Coronary artery (tissue), 2 donors: ENCODE data around the gene ADAMTS6.
"Not testable (repeated sequence)": the region's sequence is repeated elsewhere in the genome, so short reads cannot be mapped to it uniquely, and the experiment has no call there.

Experiments
- DNase-seq: peaks from one replicate; pipeline ENCODE4 v3.0.0-alpha.2; 2017; ENCODE audit warnings: low spot score
- H3K27ac ChIP-seq, 2 donors: fragments of 200-600 bp; sonication (generic); one replicate each; pipeline ENCODE4 v1.5.1; 2016 to 2019
- H3K4me3 ChIP-seq: fragments of 200-600 bp; sonication (generic); 2 replicates; pipeline ENCODE4 v1.5.1; 2016; ENCODE audit warnings: mild to moderate bottlenecking, moderate library complexity
- TF ChIP-seq, protein P1 (sequence below): fragments of 200-600 bp; sonication (generic); IDR thresholded peaks from one replicate; pipeline ENCODE4 v1.5.1; 2019; ENCODE audit warnings: antibody characterized with exemption

The ADAMTS6 gene

DNA sequence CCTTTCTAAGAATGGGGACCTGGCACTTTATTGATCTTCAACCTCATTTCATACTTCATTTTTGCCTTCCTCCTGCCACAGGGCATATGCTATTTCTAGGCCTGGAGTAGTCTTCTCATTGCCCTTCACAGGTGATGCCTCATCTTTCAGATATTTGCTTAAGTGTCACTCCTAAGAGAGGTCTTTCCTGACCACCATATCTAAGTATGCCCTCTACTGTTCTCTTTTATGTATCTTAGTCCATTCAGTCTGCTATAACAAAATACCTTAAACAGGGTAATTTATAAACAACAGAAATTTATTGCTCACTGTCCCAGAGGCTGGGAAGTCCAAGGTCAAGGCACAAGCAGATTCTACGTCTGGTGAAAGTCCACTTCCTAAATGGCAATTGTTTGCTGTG is 99.1 kb downstream of the ADAMTS6 start:
- H3K4me3 ChIP-seq = no peak overlapping the region

DNA sequence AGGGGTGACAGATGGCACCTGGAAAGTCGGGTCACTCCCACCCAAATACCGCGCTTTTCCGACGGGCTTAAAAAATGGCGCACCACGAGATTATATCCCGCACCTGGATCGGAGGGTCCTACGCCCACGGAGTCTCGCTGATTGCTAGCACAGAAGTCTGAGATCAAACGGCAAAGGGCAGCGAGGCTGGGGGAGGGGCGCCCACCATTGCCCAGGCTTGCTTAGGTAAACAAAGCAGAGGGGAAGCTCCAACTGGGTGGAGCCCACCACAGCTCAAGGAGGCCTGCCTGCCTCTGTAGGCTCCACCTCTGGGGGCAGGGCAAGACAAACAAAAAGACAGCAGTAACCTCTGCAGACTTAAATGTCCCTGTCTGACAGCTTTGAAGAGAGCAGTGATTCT is 111.2 kb downstream of the ADAMTS6 start:
- H3K4me3 ChIP-seq, DNase-seq, H3K27ac ChIP-seq: not testable (repeated sequence)

More for the DNA sequence above, 99.1 kb downstream of the ADAMTS6 start:
- TF ChIP-seq, protein P1, sequence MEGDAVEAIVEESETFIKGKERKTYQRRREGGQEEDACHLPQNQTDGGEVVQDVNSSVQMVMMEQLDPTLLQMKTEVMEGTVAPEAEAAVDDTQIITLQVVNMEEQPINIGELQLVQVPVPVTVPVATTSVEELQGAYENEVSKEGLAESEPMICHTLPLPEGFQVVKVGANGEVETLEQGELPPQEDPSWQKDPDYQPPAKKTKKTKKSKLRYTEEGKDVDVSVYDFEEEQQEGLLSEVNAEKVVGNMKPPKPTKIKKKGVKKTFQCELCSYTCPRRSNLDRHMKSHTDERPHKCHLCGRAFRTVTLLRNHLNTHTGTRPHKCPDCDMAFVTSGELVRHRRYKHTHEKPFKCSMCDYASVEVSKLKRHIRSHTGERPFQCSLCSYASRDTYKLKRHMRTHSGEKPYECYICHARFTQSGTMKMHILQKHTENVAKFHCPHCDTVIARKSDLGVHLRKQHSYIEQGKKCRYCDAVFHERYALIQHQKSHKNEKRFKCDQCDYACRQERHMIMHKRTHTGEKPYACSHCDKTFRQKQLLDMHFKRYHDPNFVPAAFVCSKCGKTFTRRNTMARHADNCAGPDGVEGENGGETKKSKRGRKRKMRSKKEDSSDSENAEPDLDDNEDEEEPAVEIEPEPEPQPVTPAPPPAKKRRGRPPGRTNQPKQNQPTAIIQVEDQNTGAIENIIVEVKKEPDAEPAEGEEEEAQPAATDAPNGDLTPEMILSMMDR = no peak
- H3K27ac ChIP-seq = no peak overlapping the region
- DNase-seq = no peak

DNA sequence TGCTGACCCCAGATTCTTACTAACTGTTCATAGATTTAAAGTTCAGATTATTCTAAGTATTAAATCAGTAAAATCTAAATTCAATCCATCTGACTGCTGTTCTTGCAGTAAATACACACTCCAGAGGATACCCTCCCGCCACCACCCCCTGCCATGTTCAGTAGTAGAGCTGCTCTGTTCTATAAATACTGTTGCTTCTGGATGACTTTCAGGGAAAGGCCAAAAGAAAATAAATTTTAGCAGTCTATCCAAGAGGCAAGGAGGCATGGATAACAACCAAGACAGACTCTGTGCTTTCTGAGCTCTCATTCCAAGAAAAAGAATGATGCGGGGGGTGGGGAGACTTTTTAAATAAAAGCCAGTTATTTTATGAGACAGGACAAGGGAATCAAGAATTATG is 115.1 kb downstream of the ADAMTS6 start:
- H3K4me3 ChIP-seq = no peak overlapping the region
- no peak for DNase-seq
- H3K27ac ChIP-seq = peak overlapping the region; percentile 13 to 51

DNA sequence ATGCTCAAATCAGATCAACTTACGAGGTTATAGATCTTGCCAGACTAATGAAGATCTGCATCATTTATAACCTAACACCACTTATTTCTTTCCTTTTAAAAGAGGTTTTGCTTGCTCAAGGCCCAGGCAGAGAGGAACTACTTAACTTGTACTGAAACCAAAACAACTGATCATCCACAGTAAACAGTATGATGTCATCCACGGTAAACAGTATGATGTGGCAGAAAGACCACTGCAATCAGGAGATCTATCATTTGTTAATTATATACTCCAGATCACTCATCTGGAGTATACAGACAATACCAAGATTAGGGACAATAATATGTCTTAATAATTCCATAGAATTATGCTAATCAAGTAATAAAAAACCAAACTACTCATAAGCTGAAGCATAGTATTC is 116.8 kb downstream of the ADAMTS6 start:
- no peak for DNase-seq
- Histone ChIP-seq H3K4me3 (peak overlapping the region; percentile 57), H3K27ac (peak overlapping the region; percentile 76 to 81)
- TF ChIP-seq, protein P1 = no peak

More for the DNA sequence above, 115.1 kb downstream of the ADAMTS6 start:
- TF ChIP-seq, protein P1 = no peak

DNA sequence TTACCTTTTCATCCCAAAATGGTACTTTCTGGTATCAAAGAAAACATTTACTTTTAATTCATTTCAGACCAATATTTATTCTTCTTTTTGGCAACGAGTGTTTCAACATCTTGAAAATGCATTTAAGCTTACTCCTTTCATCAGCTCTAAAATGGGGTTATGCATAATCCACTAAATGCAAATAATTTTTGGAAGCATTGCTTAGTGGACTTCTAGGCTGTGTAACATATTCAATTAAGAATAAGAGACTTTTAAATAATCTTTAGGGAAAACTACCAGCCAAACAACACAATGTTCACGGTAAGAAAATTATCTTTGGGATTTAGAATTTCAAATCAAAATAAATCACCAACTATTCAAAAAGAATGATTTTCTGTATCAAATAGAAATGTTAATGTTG is 118.2 kb downstream of the ADAMTS6 start:
- DNase-seq = no peak
- TF ChIP-seq, protein P1 = no peak
- Histone ChIP-seq H3K4me3 (no peak overlapping the region), H3K27ac (no peak overlapping the region)

DNA sequence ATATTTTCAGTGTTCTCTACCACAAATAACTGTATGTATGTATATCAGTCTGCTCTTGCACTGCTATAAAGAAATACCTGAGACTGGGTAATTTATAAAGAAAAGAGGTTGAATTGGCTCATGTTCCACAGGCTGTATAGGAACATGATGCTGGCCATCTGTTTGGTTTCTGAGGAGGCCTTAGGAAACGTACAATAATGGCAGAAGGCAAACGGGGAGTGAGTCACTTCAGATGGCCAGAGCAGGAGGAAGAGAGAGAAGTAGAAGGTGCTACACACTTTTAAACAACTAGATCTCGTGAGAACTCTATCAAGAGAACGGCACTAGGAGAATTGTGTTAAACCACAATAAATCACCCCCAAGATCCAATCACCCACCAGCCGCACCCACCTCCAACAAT is 121.7 kb downstream of the ADAMTS6 start:
- TF ChIP-seq, protein P1 = no peak

DNA sequence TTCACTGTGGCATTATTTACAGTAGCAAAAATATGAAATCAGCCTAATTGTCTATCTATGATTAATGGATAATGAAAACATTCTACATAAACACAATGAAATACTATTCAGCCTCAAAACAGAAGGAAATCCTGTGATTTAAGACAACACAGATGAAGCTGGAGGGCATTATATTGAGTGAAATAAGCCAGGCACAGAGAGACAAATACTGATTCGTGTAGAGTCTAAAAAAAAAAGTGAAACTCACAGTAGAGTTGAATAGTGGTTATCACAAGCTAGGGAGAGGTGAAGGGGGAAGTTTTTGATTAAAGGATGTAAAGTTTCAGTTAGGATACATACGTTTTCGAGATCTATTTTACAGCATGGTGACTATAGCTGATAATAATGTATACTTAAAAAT is 122.2 kb downstream of the ADAMTS6 start:
- no peak for DNase-seq
- TF ChIP-seq, protein P1 = no peak
- H3K4me3 ChIP-seq = no peak overlapping the region
- no peak overlapping the region for H3K27ac ChIP-seq

More for the DNA sequence above, 121.7 kb downstream of the ADAMTS6 start:
- Histone ChIP-seq H3K27ac (no peak overlapping the region), H3K4me3 (no peak overlapping the region)
- no peak for DNase-seq

GRCh38 chr5:65356274-65356673 is 125.4 kb downstream of the ADAMTS6 start:
- Histone ChIP-seq H3K4me3 (no peak overlapping the region), H3K27ac (no peak overlapping the region)
- TF ChIP-seq, protein P1 = no peak
- DNase-seq = no peak
